RWPE1 (cell line): Measurements from ENCODE around the gene PTPRK.

Experiments
- CTCF ChIA-PET: fragments of 350-600 bp; sonication (Branson Sonifier 250); formaldehyde crosslinking; extraction: SDS; loops from one replicate; lab custom pipeline; 2021; lab: Yijun Ruan, JAX
- POLR2A ChIA-PET: fragments of 400-600 bp; formaldehyde crosslinking; extraction: SDS; loops from one replicate; lab custom pipeline; 2020; ENCODE audit warnings: antibody characterized with exemption; ENCODE audit not compliant: low non-redundant PET; lab: Yijun Ruan, JAX
- DNase-seq: peaks from one replicate; pipeline ENCODE4 v3.0.0; 2012; ENCODE audit warnings: low spot score
- H3K27ac ChIP-seq: fragments of 450-650 bp; 2 replicates; pipeline ENCODE4 v1.5.1; 2017
- TF ChIP-seq, protein P1 (sequence below): fragments of 450-650 bp; conservative IDR thresholded peaks from 2 replicates; pipeline ENCODE4 v1.5.1; 2017; ENCODE audit warnings: low read depth, mild to moderate bottlenecking

Gene PTPRK

DNA sequence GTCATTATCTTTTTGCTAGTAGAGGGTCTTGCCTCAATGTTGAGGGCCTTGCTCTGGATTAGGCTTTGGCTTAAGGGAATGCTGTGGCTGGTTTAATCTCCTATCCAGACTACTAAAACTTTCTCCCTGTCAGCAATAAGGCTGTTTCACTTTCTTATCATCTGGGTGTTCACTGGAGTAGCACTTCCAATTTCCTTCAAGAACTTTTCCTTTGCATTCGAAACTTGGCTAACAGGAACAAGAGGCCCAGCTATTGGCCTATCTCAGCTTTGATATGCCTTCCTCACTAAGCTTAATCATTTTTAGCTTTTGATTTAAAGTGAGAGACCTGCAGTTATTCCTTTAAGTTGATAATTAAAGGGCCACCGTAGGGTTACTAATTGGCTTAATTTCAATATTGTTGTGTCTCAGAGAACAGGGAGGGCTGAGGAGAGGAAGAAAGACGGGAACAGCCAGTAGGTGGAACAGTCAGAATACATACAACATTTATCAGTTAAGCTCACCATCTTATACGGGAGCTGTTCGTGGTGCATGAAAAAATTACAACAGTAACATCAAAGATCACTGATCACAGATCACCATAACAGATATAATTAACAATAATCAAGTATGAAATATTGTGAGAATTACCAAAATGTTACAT, 186.7 kb downstream of the PTPRK start:
- TF ChIP-seq, protein P1, sequence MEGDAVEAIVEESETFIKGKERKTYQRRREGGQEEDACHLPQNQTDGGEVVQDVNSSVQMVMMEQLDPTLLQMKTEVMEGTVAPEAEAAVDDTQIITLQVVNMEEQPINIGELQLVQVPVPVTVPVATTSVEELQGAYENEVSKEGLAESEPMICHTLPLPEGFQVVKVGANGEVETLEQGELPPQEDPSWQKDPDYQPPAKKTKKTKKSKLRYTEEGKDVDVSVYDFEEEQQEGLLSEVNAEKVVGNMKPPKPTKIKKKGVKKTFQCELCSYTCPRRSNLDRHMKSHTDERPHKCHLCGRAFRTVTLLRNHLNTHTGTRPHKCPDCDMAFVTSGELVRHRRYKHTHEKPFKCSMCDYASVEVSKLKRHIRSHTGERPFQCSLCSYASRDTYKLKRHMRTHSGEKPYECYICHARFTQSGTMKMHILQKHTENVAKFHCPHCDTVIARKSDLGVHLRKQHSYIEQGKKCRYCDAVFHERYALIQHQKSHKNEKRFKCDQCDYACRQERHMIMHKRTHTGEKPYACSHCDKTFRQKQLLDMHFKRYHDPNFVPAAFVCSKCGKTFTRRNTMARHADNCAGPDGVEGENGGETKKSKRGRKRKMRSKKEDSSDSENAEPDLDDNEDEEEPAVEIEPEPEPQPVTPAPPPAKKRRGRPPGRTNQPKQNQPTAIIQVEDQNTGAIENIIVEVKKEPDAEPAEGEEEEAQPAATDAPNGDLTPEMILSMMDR: no peak
- POLR2A ChIA-PET: no interaction called here
- CTCF ChIA-PET: interaction anchor here (0.6 kb wide), 1 partner anchor 223 kb away, joined by 5 read pairs; no protein-coding TSS in a partner anchor
- no peak overlapping the region for H3K27ac ChIP-seq
- no peak for DNase-seq

DNA sequence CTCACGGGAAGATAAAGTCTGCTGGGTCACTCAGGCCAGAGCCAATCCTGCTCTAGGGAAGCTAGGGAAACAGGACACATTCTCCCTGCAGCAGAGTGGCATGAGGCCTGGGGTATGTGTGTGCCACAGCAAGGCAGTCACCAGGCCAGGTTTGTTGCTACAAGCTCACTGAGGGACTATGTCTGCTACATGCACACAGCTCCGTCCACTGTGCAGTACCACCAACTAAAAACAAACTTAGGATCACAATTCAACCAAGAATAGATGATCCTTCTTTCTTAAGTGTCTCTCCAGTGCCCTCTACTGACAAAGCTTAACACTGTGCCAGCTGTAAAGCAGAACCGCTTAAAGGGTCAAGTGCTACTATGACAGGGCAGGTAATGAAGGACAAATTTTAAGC, 192.5 kb downstream of the PTPRK start:
- H3K27ac ChIP-seq: no peak overlapping the region
- DNase-seq: no peak
- ChIA-PET POLR2A (no interaction called here), CTCF (interaction anchor here (0.5 to 0.7 kb wide), 2 partner anchors 76 to 367 kb away, joined by 6 to 7 read pairs; no protein-coding TSS in a partner anchor)
- TF ChIP-seq, protein P1: no peak

DNA sequence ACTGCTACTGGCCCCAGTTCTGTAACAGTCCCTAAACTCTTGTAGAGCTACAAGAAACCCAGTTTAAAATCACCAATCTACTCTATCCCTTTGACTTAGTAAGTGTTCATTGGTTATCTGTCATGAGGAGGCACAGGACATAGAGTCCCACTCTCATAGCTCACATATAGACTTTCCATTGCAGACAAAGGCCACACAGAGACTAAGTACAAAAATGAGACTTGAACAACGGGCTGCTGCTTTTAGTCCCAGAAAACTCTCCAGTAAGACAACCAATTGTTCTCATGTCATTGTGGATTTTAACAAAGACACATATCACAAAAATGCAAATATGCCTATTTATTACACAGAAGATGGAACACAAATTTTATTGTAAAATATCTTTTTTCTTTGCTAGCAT, 197.4 kb downstream of the PTPRK start:
- ChIA-PET CTCF (interaction anchor here (0.6 kb wide), 1 partner anchor 197 kb away, joined by 3 read pairs; no protein-coding TSS in a partner anchor), POLR2A (no interaction called here)
- DNase-seq: no peak
- TF ChIP-seq, protein P1: no peak
- H3K27ac ChIP-seq: no peak overlapping the region

- TF ChIP-seq, protein P1: no peak
- no peak overlapping the region for H3K27ac ChIP-seq
- ChIA-PET CTCF (no interaction called here), POLR2A (no interaction called here)
- no peak for DNase-seq
Measured at GRCh38 chr6:128319946-128320345, 200.5 kb downstream of the PTPRK start.

DNA sequence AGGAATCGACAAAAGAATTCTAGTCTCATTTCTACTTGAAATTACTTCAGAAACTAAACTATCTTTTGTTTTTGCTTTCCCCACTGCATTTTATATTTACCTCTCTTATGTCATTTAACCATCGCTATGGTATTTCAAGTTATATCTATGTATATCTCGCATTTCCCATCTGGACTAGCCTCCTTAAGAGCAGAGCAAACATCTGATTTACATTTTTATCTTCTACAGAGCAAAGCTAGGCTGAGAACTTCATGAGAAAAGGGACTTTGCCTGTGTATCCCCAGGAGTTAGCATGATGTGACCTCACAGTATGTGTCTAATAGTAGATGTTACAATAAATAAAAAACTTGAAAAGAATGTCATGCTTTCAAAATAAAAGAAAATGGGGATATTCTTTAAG, 201.2 kb downstream of the PTPRK start:
- CTCF ChIA-PET: no interaction called here
- POLR2A ChIA-PET: no interaction called here

DNA sequence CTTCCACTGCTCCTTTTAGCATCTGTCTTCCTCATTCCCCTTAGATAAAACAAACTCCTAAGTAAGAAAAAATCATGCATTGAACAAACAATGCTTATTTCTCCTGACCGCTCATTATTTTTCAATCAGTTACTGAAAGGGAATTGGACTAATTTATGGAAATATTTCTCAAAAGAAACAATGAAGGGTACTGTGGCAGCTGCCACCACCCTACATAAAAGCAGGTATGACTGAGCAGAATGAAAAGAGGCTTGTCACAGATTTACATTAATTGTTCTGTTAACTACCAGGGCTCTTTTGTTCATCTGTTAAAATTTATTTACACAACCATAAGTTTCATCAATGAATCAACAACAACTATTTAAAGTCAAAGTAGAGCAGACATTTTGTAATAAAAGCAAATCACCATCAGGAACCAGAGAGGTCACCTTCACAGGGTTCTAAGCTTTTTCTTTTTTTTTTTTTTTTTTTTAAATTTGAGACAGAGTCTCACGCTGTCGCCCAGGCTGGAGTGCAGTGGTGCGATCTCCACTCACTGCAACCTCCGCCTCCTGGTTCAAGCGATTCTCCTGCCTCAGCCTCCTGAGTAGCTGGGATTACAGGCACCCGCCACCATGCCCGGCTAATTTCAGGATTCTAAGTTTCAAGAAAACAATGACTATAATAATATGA, 204.0 kb downstream of the PTPRK start:
- ChIA-PET POLR2A (interaction anchor here (0.7 kb wide), 1 partner anchor 25 kb away, joined by 7 read pairs; no protein-coding TSS in a partner anchor), CTCF (no interaction called here)
- TF ChIP-seq, protein P1: no peak
- no peak for DNase-seq
- H3K27ac ChIP-seq: no peak overlapping the region

More for the DNA sequence above, 201.2 kb downstream of the PTPRK start:
- no peak for DNase-seq
- TF ChIP-seq, protein P1: no peak
- H3K27ac ChIP-seq: no peak overlapping the region
